Mammary epithelial cell (primary cell): Measurements from ENCODE around the gene NRG2.

Source experiments
- EZH2 ChIP-seq: IDR thresholded peaks from 2 replicates; pipeline ENCODE4 v1.6.1; 2012; ENCODE audit warnings: low read length, inconsistent platforms, borderline replicate concordance
- TF ChIP-seq, protein P1 (sequence below), 2 donors: IDR thresholded peaks in 1 of 2; conservative IDR thresholded peaks in 1 of 2; 2 replicates each; pipeline ENCODE4 v1.5.1; 2011 to 2012; ENCODE audit warnings: inconsistent platforms in 2 of 2, low read length in 2 of 2, mild to moderate bottlenecking in 2 of 2, control low read depth in 1 of 2, low read depth in 1 of 2; ENCODE audit not compliant: insufficient read depth in 1 of 2; ENCODE audit errors: extremely low read depth in 1 of 2

DNA sequence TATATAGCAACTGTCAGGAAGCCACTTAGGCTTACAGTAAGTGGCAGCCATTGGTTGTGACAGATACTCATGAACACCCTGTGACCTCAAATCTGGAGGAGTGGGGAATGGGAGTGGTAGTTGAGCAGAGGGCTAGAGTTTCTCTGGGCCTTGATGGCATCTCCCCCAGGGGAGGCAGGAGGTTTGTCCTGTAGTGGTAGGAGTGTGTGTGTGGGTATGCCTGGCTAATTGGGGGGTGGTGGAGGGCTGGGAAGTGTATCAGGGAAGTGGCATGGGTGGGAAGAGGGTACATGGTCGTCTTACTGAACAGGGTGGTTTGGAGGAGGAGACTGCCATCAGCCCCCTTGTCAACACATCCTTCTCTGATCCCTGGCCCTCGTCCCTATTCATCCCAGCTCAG is 176.0 kb downstream of the NRG2 start:
- TF ChIP-seq, protein P1, sequence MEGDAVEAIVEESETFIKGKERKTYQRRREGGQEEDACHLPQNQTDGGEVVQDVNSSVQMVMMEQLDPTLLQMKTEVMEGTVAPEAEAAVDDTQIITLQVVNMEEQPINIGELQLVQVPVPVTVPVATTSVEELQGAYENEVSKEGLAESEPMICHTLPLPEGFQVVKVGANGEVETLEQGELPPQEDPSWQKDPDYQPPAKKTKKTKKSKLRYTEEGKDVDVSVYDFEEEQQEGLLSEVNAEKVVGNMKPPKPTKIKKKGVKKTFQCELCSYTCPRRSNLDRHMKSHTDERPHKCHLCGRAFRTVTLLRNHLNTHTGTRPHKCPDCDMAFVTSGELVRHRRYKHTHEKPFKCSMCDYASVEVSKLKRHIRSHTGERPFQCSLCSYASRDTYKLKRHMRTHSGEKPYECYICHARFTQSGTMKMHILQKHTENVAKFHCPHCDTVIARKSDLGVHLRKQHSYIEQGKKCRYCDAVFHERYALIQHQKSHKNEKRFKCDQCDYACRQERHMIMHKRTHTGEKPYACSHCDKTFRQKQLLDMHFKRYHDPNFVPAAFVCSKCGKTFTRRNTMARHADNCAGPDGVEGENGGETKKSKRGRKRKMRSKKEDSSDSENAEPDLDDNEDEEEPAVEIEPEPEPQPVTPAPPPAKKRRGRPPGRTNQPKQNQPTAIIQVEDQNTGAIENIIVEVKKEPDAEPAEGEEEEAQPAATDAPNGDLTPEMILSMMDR (conservative IDR thresholded peaks at IDR 0.05 in 1 of 2, IDR thresholded peaks at IDR 0.05 in 1 of 2; ENCODE audit: extremely low read depth in 1 of 2, insufficient read depth in 1 of 2, low read depth in 1 of 2, low read length in 2 of 2), result no peak
- TF ChIP-seq EZH2, result no peak
